ENCODE data around the gene HOXC9. TPM values are rescaled to one million over a fixed set of nuclear protein-coding genes. Genes with fewer than 3 reads are reported as not detected.

The HOXC9 gene
- total and polyA plus RNA-seq, 4 donors: 0.38 to 9.0 (median 2.6) TPM; not detected in 1

GRCh38 chr12:54049108-54049507 is 49.1 kb downstream of the HOXC9 start:
- DNase-seq: no peak
- intact Hi-C loops (cut with DNase I): no loop called here
- no peaks in the 10 kb centered on the region for H3K4me1 ChIP-seq (ENCODE audit: control insufficient read depth in 1 of 2, insufficient read depth in 2 of 2, low read length in 2 of 2)
- WGBS, 2 donors: 78 to 91% methylated on average over 6 of the region's 6 CpGs
- H3K9me3 ChIP-seq (ENCODE audit: control insufficient read depth, low read length): no peaks in the 10 kb centered on the region
- no peak overlapping the region for H3K4me3 ChIP-seq (ENCODE audit: low read length in 2 of 2)
- H3K36me3 ChIP-seq (ENCODE audit: control insufficient read depth in 1 of 2, insufficient read depth in 2 of 2, low read length in 1 of 2): no peaks in the 10 kb centered on the region
- H3K27me3 ChIP-seq (ENCODE audit: control insufficient read depth in 1 of 2, insufficient read depth in 2 of 2, low read length in 1 of 2): no peaks in the 10 kb centered on the region
- no peak for ATAC-seq (ENCODE audit: low FRiP score)
- no peak overlapping the region for H3K27ac ChIP-seq (ENCODE audit: low read depth in 1 of 2, low read length in 2 of 2)

DNA sequence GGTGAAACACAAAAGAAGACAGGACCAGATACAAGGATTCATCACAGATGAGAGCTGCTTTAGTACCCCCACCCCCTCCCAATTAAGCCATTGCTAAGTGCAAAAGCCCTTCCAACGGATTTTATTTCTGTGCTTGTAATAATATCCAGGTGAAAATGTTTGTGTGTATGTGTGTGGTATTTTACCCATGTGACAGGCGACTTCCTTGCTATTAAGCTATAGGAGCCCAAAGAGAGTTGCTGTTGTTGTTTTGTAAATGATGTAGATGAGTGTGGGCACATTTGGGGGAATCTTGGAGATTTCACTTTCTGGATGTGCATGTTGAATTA is 50.5 kb downstream of the HOXC9 start:
- no peaks in the 10 kb centered on the region for H3K36me3 ChIP-seq (ENCODE audit: control insufficient read depth in 1 of 2, insufficient read depth in 2 of 2, low read length in 1 of 2)
- DNase-seq (no peak), ATAC-seq (ENCODE audit: low FRiP score) (no peak)
- no peak overlapping the region for H3K27ac ChIP-seq (ENCODE audit: low read depth in 1 of 2, low read length in 2 of 2)
- no peak overlapping the region for H3K4me3 ChIP-seq (ENCODE audit: low read length in 2 of 2)
- whole genome bisulfite sequencing, 2 donors: 65 to 87% methylated on average over 2 of the region's 2 CpGs
- no peaks in the 10 kb centered on the region for H3K9me3 ChIP-seq (ENCODE audit: control insufficient read depth, low read length)
- intact Hi-C loops (cut with DNase I): no loop called here
- no peaks in the 10 kb centered on the region for H3K4me1 ChIP-seq (ENCODE audit: control insufficient read depth in 1 of 2, insufficient read depth in 2 of 2, low read length in 2 of 2)
- H3K27me3 ChIP-seq (ENCODE audit: control insufficient read depth in 1 of 2, insufficient read depth in 2 of 2, low read length in 1 of 2): no peaks in the 10 kb centered on the region

GRCh38 chr12:54051026-54051842 is 51.3 kb downstream of the HOXC9 start:
- 72 to 89% methylated on average over 12 of the region's 12 CpGs for whole genome bisulfite sequencing, 2 donors
- Histone ChIP-seq H3K9me3 (ENCODE audit: control insufficient read depth, low read length) (no peaks in the 10 kb centered on the region), H3K4me3 (ENCODE audit: low read length in 2 of 2) (no peak overlapping the region), H3K27me3 (ENCODE audit: control insufficient read depth in 1 of 2, insufficient read depth in 2 of 2, low read length in 1 of 2) (no peaks in the 10 kb centered on the region), H3K27ac (ENCODE audit: low read depth in 1 of 2, low read length in 2 of 2) (no peak overlapping the region), H3K36me3 (ENCODE audit: control insufficient read depth in 1 of 2, insufficient read depth in 2 of 2, low read length in 1 of 2) (no peaks in the 10 kb centered on the region), H3K4me1 (ENCODE audit: control insufficient read depth in 1 of 2, insufficient read depth in 2 of 2, low read length in 2 of 2) (no peaks in the 10 kb centered on the region)
- no peak for ATAC-seq (ENCODE audit: low FRiP score)
- intact Hi-C loops (cut with DNase I): no loop called here
- DNase-seq: no peak

- Histone ChIP-seq H3K27me3 (ENCODE audit: control insufficient read depth in 1 of 2, insufficient read depth in 2 of 2, low read length in 1 of 2) (no peaks in the 10 kb centered on the region), H3K36me3 (ENCODE audit: control insufficient read depth in 1 of 2, insufficient read depth in 2 of 2, low read length in 1 of 2) (no peaks in the 10 kb centered on the region), H3K9me3 (ENCODE audit: control insufficient read depth, low read length) (no peaks in the 10 kb centered on the region), H3K4me3 (ENCODE audit: low read length in 2 of 2) (no peak overlapping the region), H3K4me1 (ENCODE audit: control insufficient read depth in 1 of 2, insufficient read depth in 2 of 2, low read length in 2 of 2) (no peaks in the 10 kb centered on the region), H3K27ac (ENCODE audit: low read depth in 1 of 2, low read length in 2 of 2) (no peak overlapping the region)
- ATAC-seq (ENCODE audit: low FRiP score) (no peak), DNase-seq (no peak)
- intact Hi-C loops (cut with DNase I): no loop called here
- WGBS, 2 donors: 51 to 70% methylated on average over 24 of the region's 24 CpGs
Measured at GRCh38 chr12:54051874-54052437, 52.0 kb downstream of the HOXC9 start.

DNA sequence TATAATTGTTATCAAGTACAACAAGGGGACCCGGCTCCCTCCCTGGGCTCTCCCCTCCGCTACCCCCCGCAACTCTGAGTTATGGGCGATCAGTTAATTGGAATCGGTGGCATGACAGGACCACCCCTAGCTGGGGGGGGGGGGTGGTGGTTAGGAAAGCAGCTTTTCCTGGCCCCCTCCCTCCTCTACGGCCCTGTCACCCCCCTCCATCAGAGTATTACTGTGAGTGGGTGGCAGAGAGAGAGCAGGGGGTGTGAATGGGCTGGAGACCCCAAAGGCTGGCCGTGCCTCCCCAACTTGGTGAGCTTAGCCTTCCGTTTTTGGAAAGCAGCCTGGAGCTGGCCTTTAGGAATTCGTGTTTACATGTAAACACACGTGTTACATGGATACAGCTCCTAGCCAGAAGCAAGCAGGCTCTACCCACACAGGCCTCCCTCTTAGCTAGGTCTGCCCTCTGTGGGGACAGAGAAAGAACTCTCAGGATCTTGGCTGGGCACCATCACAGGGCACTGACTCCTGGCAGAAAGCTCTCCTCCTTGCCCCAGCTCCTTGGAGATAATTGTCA is 52.6 kb downstream of the HOXC9 start:
- WGBS, 2 donors: 39 to 66% methylated on average over 10 of the region's 10 CpGs
- H3K9me3 ChIP-seq (ENCODE audit: control insufficient read depth, low read length): no peaks in the 10 kb centered on the region
- no peak for DNase-seq
- no peak overlapping the region for H3K4me3 ChIP-seq (ENCODE audit: low read length in 2 of 2)
- intact Hi-C loops (cut with DNase I): no loop called here
- H3K27ac ChIP-seq (ENCODE audit: low read depth in 1 of 2, low read length in 2 of 2): no peak overlapping the region
- ATAC-seq (ENCODE audit: low FRiP score): peak; percentile 72
- H3K4me1 ChIP-seq (ENCODE audit: control insufficient read depth in 1 of 2, insufficient read depth in 2 of 2, low read length in 2 of 2): no peaks in the 10 kb centered on the region
- H3K27me3 ChIP-seq (ENCODE audit: control insufficient read depth in 1 of 2, insufficient read depth in 2 of 2, low read length in 1 of 2): no peaks in the 10 kb centered on the region
- H3K36me3 ChIP-seq (ENCODE audit: control insufficient read depth in 1 of 2, insufficient read depth in 2 of 2, low read length in 1 of 2): no peaks in the 10 kb centered on the region

Small RNA genes lying within 50 kb of the gene (microRNA-seq; reads per million reads assigned to microRNA genes)
- 45.7 to 6,406 reads per million in 2 donors for gene MIR196A2
- 38.8 to 403 reads per million in 2 donors for gene MIR615

Other genes with a start within 250 kb of the HOXC9 start
- not detected for gene CISTR, start 248.2 kb upstream of the HOXC9 start, total RNA-seq
- not detected for gene CISTR, start 248.2 kb upstream of the HOXC9 start, polyA plus RNA-seq
- gene HOXC13, start 61.3 kb upstream of the HOXC9 start, total RNA-seq: under 1 TPM in 1 of 2 donors, not detected in 1; 0.32 TPM
- gene HOXC13, start 61.3 kb upstream of the HOXC9 start, polyA plus RNA-seq: not detected
- gene HOXC12, start 45.3 kb upstream of the HOXC9 start, total RNA-seq: under 1 TPM in 1 of 2 donors, not detected in 1; 0.45 TPM
- not detected for gene HOXC12, start 45.3 kb upstream of the HOXC9 start, polyA plus RNA-seq
- gene HOXC11, start 27.0 kb upstream of the HOXC9 start, total RNA-seq: 1 to 10 TPM in 1 of 2 donors, not detected in 1; 4.1 TPM
- gene HOXC11, start 27.0 kb upstream of the HOXC9 start, polyA plus RNA-seq: under 1 TPM in 1 of 2 donors, not detected in 1; 0.38 TPM
- 1 to 10 TPM in 1 of 2 donors, not detected in 1; 9.7 TPM for gene HOTAIR, start 25.2 kb upstream of the HOXC9 start, total RNA-seq
- gene HOTAIR, start 25.2 kb upstream of the HOXC9 start, polyA plus RNA-seq: not detected
- gene HOXC10, start 15.0 kb upstream of the HOXC9 start, total RNA-seq: 10 to 100 TPM in 1 of 2 donors, 1 to 10 TPM in 1; 1.6 to 32.0 TPM
- gene HOXC10, start 15.0 kb upstream of the HOXC9 start, polyA plus RNA-seq: 1 to 10 TPM in 1 of 2 donors, not detected in 1; 3.6 TPM
- 1 to 10 TPM; 4.2 to 6.4 TPM for gene HOXC8, start 8.8 kb downstream of the HOXC9 start, total RNA-seq
- gene HOXC8, start 8.8 kb downstream of the HOXC9 start, polyA plus RNA-seq: under 1 TPM in 1 of 2 donors, not detected in 1; 0.75 TPM
- gene HOXC6, start 28.3 kb downstream of the HOXC9 start, total RNA-seq: 10 to 100 TPM; 14.7 to 17.1 TPM
- 1 to 10 TPM; 1.5 to 3.3 TPM for gene HOXC6, start 28.3 kb downstream of the HOXC9 start, polyA plus RNA-seq
- 1 to 10 TPM; 3.8 to 3.9 TPM for gene HOXC5, start 32.9 kb downstream of the HOXC9 start, total RNA-seq
- not detected for gene HOXC5, start 32.9 kb downstream of the HOXC9 start, polyA plus RNA-seq
- gene HOXC4, start 53.7 kb downstream of the HOXC9 start, total RNA-seq: 10 to 100 TPM; 10.1 to 18.4 TPM
- gene HOXC4, start 53.7 kb downstream of the HOXC9 start, polyA plus RNA-seq: 1 to 10 TPM; 1.4 to 1.8 TPM
- 10 to 100 TPM; 21.8 to 27.6 TPM for gene SMUG1, start 188.8 kb downstream of the HOXC9 start, total RNA-seq
- 10 to 100 TPM; 22.3 to 32.3 TPM for gene SMUG1, start 188.8 kb downstream of the HOXC9 start, polyA plus RNA-seq

Data from aorta (tissue), 5 donors.